GM23338 (cell line): ENCODE results near the gene KRT12. TPM values are rescaled to one million over a fixed set of nuclear protein-coding genes. Genes with fewer than 3 reads are reported as not detected.

Experiments
- ATAC-seq: fragments of 200-7000 bp; cut with Tn5 transposase; 3 replicates; pipeline ENCODE4 v1.9.1; 2020
- DNase-seq: peaks from one replicate; pipeline ENCODE4 v3.0.0-alpha.2; 2015; ENCODE audit warnings: low spot score
- H2AFZ ChIP-seq: fragments of 200-600 bp; sonication (generic); 2 replicates; pipeline ENCODE4 v1.8.0; 2016; ENCODE audit warnings: antibody characterized with exemption, mild to moderate bottlenecking, moderate library complexity
- H3F3A ChIP-seq: fragments of 200-600 bp; sonication (generic); replicated peaks from 2 replicates; pipeline ENCODE4 v1.8.0; 2017; ENCODE audit warnings: antibody characterized with exemption, mixed run types, low read depth
- H3K27ac ChIP-seq: fragments of 200-600 bp; sonication (generic); 2 replicates; pipeline ENCODE4 v1.6.1; 2016; ENCODE audit warnings: low read depth
- H3K27me3 ChIP-seq: fragments of 200-600 bp; sonication (generic); 2 replicates; pipeline ENCODE4 v1.8.0; 2016; ENCODE audit warnings: mild to moderate bottlenecking, mixed run types, moderate library complexity; ENCODE audit not compliant: insufficient read depth
- H3K36me3 ChIP-seq: fragments of 200-600 bp; sonication (generic); 2 replicates; pipeline ENCODE4 v1.8.0; 2016; ENCODE audit warnings: mild to moderate bottlenecking; ENCODE audit not compliant: insufficient read depth
- H3K4me1 ChIP-seq: fragments of 200-600 bp; sonication (generic); 2 replicates; pipeline ENCODE4 v1.8.0; 2016; ENCODE audit warnings: mild to moderate bottlenecking, moderate library complexity; ENCODE audit not compliant: insufficient read depth
- H3K4me2 ChIP-seq: fragments of 200-600 bp; sonication (generic); 2 replicates; pipeline ENCODE4 v1.7.1; 2017; ENCODE audit warnings: mixed run types
- H3K4me3 ChIP-seq: fragments of 200-600 bp; sonication (generic); 2 replicates; pipeline ENCODE4 v1.6.1; 2016; ENCODE audit warnings: mixed run types
- H3K79me2 ChIP-seq: fragments of 200-600 bp; sonication (generic); replicated peaks from 2 replicates; pipeline ENCODE4 v1.8.0; 2017; ENCODE audit warnings: mild to moderate bottlenecking; ENCODE audit not compliant: insufficient read depth
- H3K9me2 ChIP-seq: fragments of 200-600 bp; sonication (generic); 2 replicates; pipeline ENCODE4 v1.8.0; 2017; ENCODE audit not compliant: insufficient read depth
- H4K20me1 ChIP-seq: fragments of 200-600 bp; sonication (generic); replicated peaks from 2 replicates; pipeline ENCODE4 v1.8.0; 2017; ENCODE audit warnings: mild to moderate bottlenecking; ENCODE audit not compliant: insufficient read depth
- H3K27ac Mint-ChIP-seq: 2 replicates; pipeline ENCODE4 v1.8.0; 2020; ENCODE audit warnings: inconsistent platforms, mild to moderate bottlenecking, moderate library complexity, mixed read lengths
- H3K27me3 Mint-ChIP-seq: 3 replicates; pipeline ENCODE4 v1.8.0; 2022; ENCODE audit warnings: low read depth, mild to moderate bottlenecking, moderate library complexity, mixed read lengths, inconsistent platforms; ENCODE audit not compliant: insufficient read depth, poor library complexity
- H3K36me3 Mint-ChIP-seq: 3 replicates; pipeline ENCODE4 v1.8.0; 2021; ENCODE audit warnings: low read depth, mild to moderate bottlenecking, inconsistent platforms, moderate library complexity, mixed read lengths
- H3K4me1 Mint-ChIP-seq: 3 replicates; pipeline ENCODE4 v1.8.0; 2020; ENCODE audit warnings: mild to moderate bottlenecking, inconsistent platforms, mixed read lengths
- H3K4me3 Mint-ChIP-seq: 3 replicates; pipeline ENCODE4 v1.8.0; 2021; ENCODE audit warnings: moderate library complexity, mild to moderate bottlenecking, inconsistent platforms, mixed read lengths
- H3K9me3 Mint-ChIP-seq: 3 replicates; pipeline ENCODE4 v1.8.0; 2020; ENCODE audit warnings: moderate library complexity, mild to moderate bottlenecking, inconsistent platforms, mixed read lengths
- CREB1 ChIP-seq: fragments of 250-450 bp; sonication (Bioruptor Pico); IDR thresholded peaks from 2 replicates; pipeline ENCODE4 v1.5.0; 2020; ENCODE audit warnings: low read depth, mild to moderate bottlenecking, moderate library complexity
- EZH2phosphoT487 ChIP-seq: fragments of 200-600 bp; sonication (generic); IDR thresholded peaks from one replicate; pipeline ENCODE4 v1.8.1; 2018; ENCODE audit warnings: antibody characterized with exemption; ENCODE audit not compliant: unreplicated experiment
- STAT1 ChIP-seq: IDR thresholded peaks from one replicate; pipeline ENCODE4 v1.6.1; 2016; ENCODE audit warnings: antibody characterized with exemption; ENCODE audit not compliant: unreplicated experiment
- ZNF114 ChIP-seq: fragments of 250-450 bp; sonication (Bioruptor Pico); IDR thresholded peaks from 2 replicates; pipeline ENCODE4 v1.5.0; 2020; ENCODE audit warnings: mild to moderate bottlenecking, moderate library complexity
- ZNF331 ChIP-seq: fragments of 250-450 bp; sonication (Bioruptor Pico); IDR thresholded peaks from 2 replicates; pipeline ENCODE4 v1.5.0; 2020; ENCODE audit warnings: low read depth, mild to moderate bottlenecking, moderate library complexity
- polyA plus RNA-seq: library from polyadenylated mRNA; unstranded; fragments of >200 nt; fragmentation: Nextera tagmentation; extraction: Ambion mirVana; gene quantifications from 2 replicates; pipeline ENCODE4 v1.2.1, GENCODE V29; 2016
- total RNA-seq: library from RNA; depleted of rRNA; stranded (reverse); fragments of >200 nt; shearing (Covaris generic); gene quantifications from 2 replicates; pipeline ENCODE4 v1.2.3, GENCODE V29; 2014
- TF ChIP-seq, protein P1 (sequence below): IDR thresholded peaks from one replicate; pipeline ENCODE4 v1.6.1; 2018; ENCODE audit warnings: antibody characterized with exemption; ENCODE audit not compliant: unreplicated experiment
- TF ChIP-seq, protein P2 (sequence below), 2 experiments: fragments of 200-600 bp in 1 of 2; sonication (generic) in 1 of 2; conservative IDR thresholded peaks; 2 replicates each; pipeline versions ENCODE4 v1.5.1 to v1.6.1; 2016 to 2017; ENCODE audit warnings: antibody characterized with exemption in 2 of 2, low read depth in 2 of 2, mild to moderate bottlenecking in 2 of 2, moderate library complexity in 1 of 2
- TF ChIP-seq, protein P3 (sequence below): fragments of 250-450 bp; sonication (Bioruptor Pico); IDR thresholded peaks from 2 replicates; pipeline ENCODE4 v1.5.0; 2020; ENCODE audit warnings: mild to moderate bottlenecking, moderate library complexity

Gene KRT12
- total and polyA plus RNA-seq, 2 experiments from 2014 or later: not detected

DNA sequence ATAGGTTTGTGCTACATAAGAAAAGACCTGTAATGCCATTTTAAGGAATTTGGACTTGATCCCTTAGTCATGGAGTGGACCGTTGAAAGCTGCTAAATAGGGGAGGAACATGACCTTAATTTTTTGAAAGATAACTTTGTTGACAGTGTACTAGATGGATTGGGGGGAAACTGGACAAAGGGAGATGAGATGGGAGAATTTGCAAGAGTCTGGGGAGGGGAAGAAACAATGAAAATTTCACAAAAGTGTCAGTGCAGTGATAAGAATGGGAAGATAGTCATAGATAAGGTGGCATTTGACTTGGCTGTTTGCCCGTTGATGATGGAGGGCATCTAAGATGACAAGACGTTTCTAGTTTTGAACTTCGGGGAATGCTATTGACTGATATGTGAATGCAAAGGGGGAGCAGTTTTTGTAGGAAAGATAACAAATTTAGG lies 22.3 kb downstream of the KRT12 start (continued):
- TF ChIP-seq, protein P1, sequence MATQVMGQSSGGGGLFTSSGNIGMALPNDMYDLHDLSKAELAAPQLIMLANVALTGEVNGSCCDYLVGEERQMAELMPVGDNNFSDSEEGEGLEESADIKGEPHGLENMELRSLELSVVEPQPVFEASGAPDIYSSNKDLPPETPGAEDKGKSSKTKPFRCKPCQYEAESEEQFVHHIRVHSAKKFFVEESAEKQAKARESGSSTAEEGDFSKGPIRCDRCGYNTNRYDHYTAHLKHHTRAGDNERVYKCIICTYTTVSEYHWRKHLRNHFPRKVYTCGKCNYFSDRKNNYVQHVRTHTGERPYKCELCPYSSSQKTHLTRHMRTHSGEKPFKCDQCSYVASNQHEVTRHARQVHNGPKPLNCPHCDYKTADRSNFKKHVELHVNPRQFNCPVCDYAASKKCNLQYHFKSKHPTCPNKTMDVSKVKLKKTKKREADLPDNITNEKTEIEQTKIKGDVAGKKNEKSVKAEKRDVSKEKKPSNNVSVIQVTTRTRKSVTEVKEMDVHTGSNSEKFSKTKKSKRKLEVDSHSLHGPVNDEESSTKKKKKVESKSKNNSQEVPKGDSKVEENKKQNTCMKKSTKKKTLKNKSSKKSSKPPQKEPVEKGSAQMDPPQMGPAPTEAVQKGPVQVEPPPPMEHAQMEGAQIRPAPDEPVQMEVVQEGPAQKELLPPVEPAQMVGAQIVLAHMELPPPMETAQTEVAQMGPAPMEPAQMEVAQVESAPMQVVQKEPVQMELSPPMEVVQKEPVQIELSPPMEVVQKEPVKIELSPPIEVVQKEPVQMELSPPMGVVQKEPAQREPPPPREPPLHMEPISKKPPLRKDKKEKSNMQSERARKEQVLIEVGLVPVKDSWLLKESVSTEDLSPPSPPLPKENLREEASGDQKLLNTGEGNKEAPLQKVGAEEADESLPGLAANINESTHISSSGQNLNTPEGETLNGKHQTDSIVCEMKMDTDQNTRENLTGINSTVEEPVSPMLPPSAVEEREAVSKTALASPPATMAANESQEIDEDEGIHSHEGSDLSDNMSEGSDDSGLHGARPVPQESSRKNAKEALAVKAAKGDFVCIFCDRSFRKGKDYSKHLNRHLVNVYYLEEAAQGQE: no peak
- TF ChIP-seq, protein P2, sequence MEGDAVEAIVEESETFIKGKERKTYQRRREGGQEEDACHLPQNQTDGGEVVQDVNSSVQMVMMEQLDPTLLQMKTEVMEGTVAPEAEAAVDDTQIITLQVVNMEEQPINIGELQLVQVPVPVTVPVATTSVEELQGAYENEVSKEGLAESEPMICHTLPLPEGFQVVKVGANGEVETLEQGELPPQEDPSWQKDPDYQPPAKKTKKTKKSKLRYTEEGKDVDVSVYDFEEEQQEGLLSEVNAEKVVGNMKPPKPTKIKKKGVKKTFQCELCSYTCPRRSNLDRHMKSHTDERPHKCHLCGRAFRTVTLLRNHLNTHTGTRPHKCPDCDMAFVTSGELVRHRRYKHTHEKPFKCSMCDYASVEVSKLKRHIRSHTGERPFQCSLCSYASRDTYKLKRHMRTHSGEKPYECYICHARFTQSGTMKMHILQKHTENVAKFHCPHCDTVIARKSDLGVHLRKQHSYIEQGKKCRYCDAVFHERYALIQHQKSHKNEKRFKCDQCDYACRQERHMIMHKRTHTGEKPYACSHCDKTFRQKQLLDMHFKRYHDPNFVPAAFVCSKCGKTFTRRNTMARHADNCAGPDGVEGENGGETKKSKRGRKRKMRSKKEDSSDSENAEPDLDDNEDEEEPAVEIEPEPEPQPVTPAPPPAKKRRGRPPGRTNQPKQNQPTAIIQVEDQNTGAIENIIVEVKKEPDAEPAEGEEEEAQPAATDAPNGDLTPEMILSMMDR (conservative IDR thresholded peaks at IDR 0.05; ENCODE audit: low read depth in 2 of 2): no peak

DNA sequence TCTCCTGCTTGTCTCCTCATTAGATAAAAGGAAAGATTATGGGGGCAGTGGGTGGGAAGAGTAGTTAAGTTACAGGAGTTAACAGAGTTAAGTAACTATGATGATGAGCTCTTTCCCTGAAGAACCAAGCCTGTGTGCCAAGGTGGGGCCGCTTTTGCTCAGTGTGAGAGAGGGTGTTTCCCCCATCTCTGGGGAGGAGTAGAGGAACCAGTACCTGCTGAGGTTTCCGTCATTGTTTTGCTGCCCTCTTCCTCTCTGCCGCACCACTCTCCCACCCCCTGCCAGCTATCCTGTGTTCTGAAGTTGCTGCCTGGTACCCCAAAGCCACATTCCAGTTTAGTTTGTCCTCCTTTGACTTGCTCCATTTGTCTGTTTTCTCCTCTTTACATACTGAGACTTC lies 23.8 kb downstream of the KRT12 start:
- Mint-ChIP-seq H3K4me3 (no peak overlapping the region), H3K9me3 (no peaks in the 10 kb centered on the region), H3K27me3 (peaks cover 5% of the 10 kb centered on the region), H3K4me1 (peaks cover 3% of the 10 kb centered on the region; the same call in 1 of the 3 replicates), H3K36me3 (no peaks in the 10 kb centered on the region), H3K27ac (no peak overlapping the region)
- no peak overlapping the region for H3K4me3 ChIP-seq
- H4K20me1 ChIP-seq: no peaks in the 10 kb centered on the region
- no peak for DNase-seq
- H3K27ac ChIP-seq: no peak overlapping the region
- H3F3A ChIP-seq: no peaks in the 10 kb centered on the region
- no peaks in the 10 kb centered on the region for H3K36me3 ChIP-seq
- H3K4me2 ChIP-seq: no peak overlapping the region
- TF ChIP-seq CREB1 (CRISPR knock-in tag): no peak
- TF ChIP-seq, protein P1: no peak
- TF ChIP-seq EZH2phosphoT487: no peak
- no peak for TF ChIP-seq ZNF114 (CRISPR knock-in tag)
- no peak for TF ChIP-seq ZNF331 (CRISPR knock-in tag)
- TF ChIP-seq, protein P3, sequence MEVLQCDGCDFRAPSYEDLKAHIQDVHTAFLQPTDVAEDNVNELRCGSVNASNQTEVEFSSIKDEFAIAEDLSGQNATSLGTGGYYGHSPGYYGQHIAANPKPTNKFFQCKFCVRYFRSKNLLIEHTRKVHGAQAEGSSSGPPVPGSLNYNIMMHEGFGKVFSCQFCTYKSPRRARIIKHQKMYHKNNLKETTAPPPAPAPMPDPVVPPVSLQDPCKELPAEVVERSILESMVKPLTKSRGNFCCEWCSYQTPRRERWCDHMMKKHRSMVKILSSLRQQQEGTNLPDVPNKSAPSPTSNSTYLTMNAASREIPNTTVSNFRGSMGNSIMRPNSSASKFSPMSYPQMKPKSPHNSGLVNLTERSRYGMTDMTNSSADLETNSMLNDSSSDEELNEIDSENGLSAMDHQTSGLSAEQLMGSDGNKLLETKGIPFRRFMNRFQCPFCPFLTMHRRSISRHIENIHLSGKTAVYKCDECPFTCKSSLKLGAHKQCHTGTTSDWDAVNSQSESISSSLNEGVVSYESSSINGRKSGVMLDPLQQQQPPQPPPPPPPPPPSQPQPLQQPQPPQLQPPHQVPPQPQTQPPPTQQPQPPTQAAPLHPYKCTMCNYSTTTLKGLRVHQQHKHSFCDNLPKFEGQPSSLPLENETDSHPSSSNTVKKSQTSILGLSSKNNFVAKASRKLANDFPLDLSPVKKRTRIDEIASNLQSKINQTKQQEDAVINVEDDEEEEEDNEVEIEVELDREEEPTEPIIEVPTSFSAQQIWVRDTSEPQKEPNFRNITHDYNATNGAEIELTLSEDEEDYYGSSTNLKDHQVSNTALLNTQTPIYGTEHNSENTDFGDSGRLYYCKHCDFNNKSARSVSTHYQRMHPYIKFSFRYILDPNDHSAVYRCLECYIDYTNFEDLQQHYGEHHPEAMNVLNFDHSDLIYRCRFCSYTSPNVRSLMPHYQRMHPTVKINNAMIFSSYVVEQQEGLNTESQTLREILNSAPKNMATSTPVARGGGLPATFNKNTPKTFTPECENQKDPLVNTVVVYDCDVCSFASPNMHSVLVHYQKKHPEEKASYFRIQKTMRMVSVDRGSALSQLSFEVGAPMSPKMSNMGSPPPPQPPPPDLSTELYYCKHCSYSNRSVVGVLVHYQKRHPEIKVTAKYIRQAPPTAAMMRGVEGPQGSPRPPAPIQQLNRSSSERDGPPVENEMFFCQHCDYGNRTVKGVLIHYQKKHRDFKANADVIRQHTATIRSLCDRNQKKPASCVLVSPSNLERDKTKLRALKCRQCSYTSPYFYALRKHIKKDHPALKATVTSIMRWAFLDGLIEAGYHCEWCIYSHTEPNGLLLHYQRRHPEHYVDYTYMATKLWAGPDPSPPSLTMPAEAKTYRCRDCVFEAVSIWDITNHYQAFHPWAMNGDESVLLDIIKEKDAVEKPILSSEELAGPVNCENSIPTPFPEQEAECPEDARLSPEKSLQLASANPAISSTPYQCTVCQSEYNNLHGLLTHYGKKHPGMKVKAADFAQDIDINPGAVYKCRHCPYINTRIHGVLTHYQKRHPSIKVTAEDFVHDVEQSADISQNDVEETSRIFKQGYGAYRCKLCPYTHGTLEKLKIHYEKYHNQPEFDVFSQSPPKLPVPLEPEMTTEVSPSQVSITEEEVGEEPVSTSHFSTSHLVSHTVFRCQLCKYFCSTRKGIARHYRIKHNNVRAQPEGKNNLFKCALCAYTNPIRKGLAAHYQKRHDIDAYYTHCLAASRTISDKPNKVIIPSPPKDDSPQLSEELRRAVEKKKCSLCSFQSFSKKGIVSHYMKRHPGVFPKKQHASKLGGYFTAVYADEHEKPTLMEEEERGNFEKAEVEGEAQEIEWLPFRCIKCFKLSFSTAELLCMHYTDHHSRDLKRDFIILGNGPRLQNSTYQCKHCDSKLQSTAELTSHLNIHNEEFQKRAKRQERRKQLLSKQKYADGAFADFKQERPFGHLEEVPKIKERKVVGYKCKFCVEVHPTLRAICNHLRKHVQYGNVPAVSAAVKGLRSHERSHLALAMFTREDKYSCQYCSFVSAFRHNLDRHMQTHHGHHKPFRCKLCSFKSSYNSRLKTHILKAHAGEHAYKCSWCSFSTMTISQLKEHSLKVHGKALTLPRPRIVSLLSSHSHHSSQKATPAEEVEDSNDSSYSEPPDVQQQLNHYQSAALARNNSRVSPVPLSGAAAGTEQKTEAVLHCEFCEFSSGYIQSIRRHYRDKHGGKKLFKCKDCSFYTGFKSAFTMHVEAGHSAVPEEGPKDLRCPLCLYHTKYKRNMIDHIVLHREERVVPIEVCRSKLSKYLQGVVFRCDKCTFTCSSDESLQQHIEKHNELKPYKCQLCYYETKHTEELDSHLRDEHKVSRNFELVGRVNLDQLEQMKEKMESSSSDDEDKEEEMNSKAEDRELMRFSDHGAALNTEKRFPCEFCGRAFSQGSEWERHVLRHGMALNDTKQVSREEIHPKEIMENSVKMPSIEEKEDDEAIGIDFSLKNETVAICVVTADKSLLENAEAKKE: no peak
- TF ChIP-seq STAT1: no peak
- no peak overlapping the region for H2AFZ ChIP-seq
- H3K27me3 ChIP-seq: peaks cover 30% of the 10 kb centered on the region
- no peaks in the 10 kb centered on the region for H3K4me1 ChIP-seq
- no peaks in the 10 kb centered on the region for H3K79me2 ChIP-seq
- no peaks in the 10 kb centered on the region for H3K9me2 ChIP-seq
- no peak for ATAC-seq
